HepG2 (cell line): Measurements from ENCODE around the gene KCTD19. TPM values are rescaled to one million over a fixed set of nuclear protein-coding genes. Genes with fewer than 3 reads are reported as not detected.
A peak's percentile ranks its signal among the peaks of the same experiment; 100 is the strongest.

ENCODE experiments used
- ATF7-NPFF ChIP-seq: sonication (generic); formaldehyde crosslinking; IDR thresholded peaks from 2 replicates; pipeline ENCODE4 v1.8.1; 2023; ENCODE audit warnings: mild to moderate bottlenecking, low read depth, missing genetic modification reagents, moderate library complexity
- DNMT1 ChIP-seq: sonication (generic); formaldehyde crosslinking; IDR thresholded peaks from 2 replicates; pipeline ENCODE4 v1.5.1; 2020; ENCODE audit warnings: mild to moderate bottlenecking, missing genetic modification reagents
- E2F5 ChIP-seq: sonication (generic); formaldehyde crosslinking; conservative IDR thresholded peaks from 2 replicates; pipeline ENCODE4 v1.4.0; 2020; ENCODE audit warnings: missing genetic modification reagents
- HINFP ChIP-seq: sonication (generic); formaldehyde crosslinking; IDR thresholded peaks from 2 replicates; pipeline ENCODE4 v1.4.0; 2020; ENCODE audit warnings: low read depth, mild to moderate bottlenecking, missing genetic modification reagents
- KDM2A ChIP-seq: sonication (generic); formaldehyde crosslinking; IDR thresholded peaks from 2 replicates; pipeline ENCODE4 v1.4.0; 2020; ENCODE audit warnings: low read depth, missing genetic modification reagents, borderline replicate concordance
- NR2F1 ChIP-seq, 2 experiments: fragments of 450-650 bp in 1 of 2; formaldehyde crosslinking in 1 of 2; IDR thresholded peaks; 2 replicates each; pipeline versions ENCODE4 v1.5.0 to v1.6.1; 2016 to 2020; ENCODE audit warnings: mild to moderate bottlenecking in 1 of 2, missing compliant biosample characterization in 1 of 2, missing genetic modification reagents in 1 of 2, moderate library complexity in 1 of 2
- PCBP1 ChIP-seq: fragments of 200-400 bp; formaldehyde crosslinking; IDR thresholded peaks from 2 replicates; pipeline ENCODE4 v1.6.1; 2017; ENCODE audit warnings: mild to moderate bottlenecking, low read depth, low read length, borderline replicate concordance
- POGZ ChIP-seq: sonication (generic); formaldehyde crosslinking; IDR thresholded peaks from 2 replicates; pipeline ENCODE4 v1.4.0; 2020; ENCODE audit warnings: mild to moderate bottlenecking, missing genetic modification reagents
- SIN3B ChIP-seq: fragments of 150-350 bp; IDR thresholded peaks from 2 replicates; pipeline ENCODE4 v1.6.1; 2014; ENCODE audit warnings: low read length
- SRSF1 ChIP-seq: fragments of 200-400 bp; formaldehyde crosslinking; optimal IDR thresholded peaks from 2 replicates; pipeline ENCODE3; 2017; ENCODE audit warnings: mild to moderate bottlenecking, low read depth, low read length, moderate library complexity
- ZEB1 ChIP-seq: IDR thresholded peaks from 2 replicates; pipeline ENCODE4 v1.6.1; 2012; ENCODE audit warnings: mild to moderate bottlenecking, low read depth, inconsistent platforms; ENCODE audit not compliant: insufficient replicate concordance
- ZNF207 ChIP-seq: fragments of 450-650 bp; IDR thresholded peaks from 2 replicates; pipeline ENCODE4 v1.6.1; 2016; ENCODE audit warnings: antibody characterized with exemption, borderline replicate concordance
- ZNF264 ChIP-seq: sonication (generic); formaldehyde crosslinking; IDR thresholded peaks from 2 replicates; pipeline ENCODE4 v1.4.0; 2020; ENCODE audit warnings: missing genetic modification reagents
- ZNF296 ChIP-seq: sonication (generic); formaldehyde crosslinking; conservative IDR thresholded peaks from 2 replicates; pipeline ENCODE4 v1.5.0; 2020; ENCODE audit warnings: mild to moderate bottlenecking, missing genetic modification reagents
- ZNF337 ChIP-seq: sonication (generic); formaldehyde crosslinking; IDR thresholded peaks from 2 replicates; pipeline ENCODE4 v1.5.1; 2020; ENCODE audit warnings: missing genetic modification reagents, low read depth, mild to moderate bottlenecking, borderline replicate concordance
- ZNF354B ChIP-seq: sonication (generic); formaldehyde crosslinking; IDR thresholded peaks from 2 replicates; pipeline ENCODE4 v1.8.0; 2022; ENCODE audit warnings: mild to moderate bottlenecking, missing genetic modification reagents
- ZNF557 ChIP-seq: sonication (generic); formaldehyde crosslinking; IDR thresholded peaks from 2 replicates; pipeline ENCODE4 v1.4.0; 2020; ENCODE audit warnings: missing genetic modification reagents
- ZNF562 ChIP-seq: sonication (generic); formaldehyde crosslinking; IDR thresholded peaks from 2 replicates; pipeline ENCODE4 v1.8.0; 2022; ENCODE audit warnings: missing genetic modification reagents, borderline replicate concordance
- ZNF75D ChIP-seq: sonication (generic); formaldehyde crosslinking; IDR thresholded peaks from 2 replicates; pipeline ENCODE4 v1.8.1; 2023; ENCODE audit warnings: missing genetic modification reagents, mild to moderate bottlenecking, borderline replicate concordance
- ZNF891 ChIP-seq: sonication (generic); formaldehyde crosslinking; IDR thresholded peaks from 2 replicates; pipeline ENCODE4 v1.5.0; 2020; ENCODE audit warnings: mild to moderate bottlenecking, missing genetic modification reagents
- polyA plus RNA-seq, 8 experiments: library from polyadenylated mRNA; depleted of rRNA in 3 of 8; stranded (reverse) in 7 of 8; unstranded in 1 of 8; fragments of >200 nt; fragmentation: Illumina TruSeq in 4 of 8; extraction: Trizol in 4 of 8; gene quantifications; 2 replicates each; pipeline versions ENCODE4 v1.2.1 to v1.2.3, GENCODE V29; 2011 to 2016; ENCODE audit warnings: low read depth in 4 of 8, missing spikeins in 1 of 8, mixed read lengths in 1 of 8; ENCODE audit not compliant: insufficient read depth in 1 of 8
- total RNA-seq, 5 experiments: library from RNA; depleted of rRNA; stranded (reverse); fragments of >200 nt; fragmentation: Illumina TruSeq; extraction: Trizol; gene quantifications; 2 replicates each; pipeline ENCODE4 v1.2.3, GENCODE V29; 2016; ENCODE audit warnings: low read depth in 1 of 5
- TF ChIP-seq, protein P1 (sequence below): sonication (generic); formaldehyde crosslinking; IDR thresholded peaks from 2 replicates; pipeline ENCODE4 v1.8.0; 2022; ENCODE audit warnings: mild to moderate bottlenecking, missing genetic modification reagents
- TF ChIP-seq, protein P2 (sequence below): sonication (generic); formaldehyde crosslinking; IDR thresholded peaks from 2 replicates; pipeline ENCODE4 v1.8.0; 2022; ENCODE audit warnings: missing genetic modification reagents, mild to moderate bottlenecking, inconsistent platforms, borderline replicate concordance
- TF ChIP-seq, protein P3 (sequence below): sonication (generic); formaldehyde crosslinking; IDR thresholded peaks from 2 replicates; pipeline ENCODE4 v1.4.0; 2020; ENCODE audit warnings: missing genetic modification reagents; ENCODE audit errors: not compliant biosample characterization

KCTD19 gene
- total and polyA plus RNA-seq, 2 of the 13 experiments (the other 11 are each of a cell fraction or from before 2014, with no cell fraction given) = not detected

- TF ChIP-seq ZNF264 (no peak), ZNF562 (CRISPR knock-in tag) (no peak), NR2F1 (CRISPR knock-in tag; IDR thresholded peaks at IDR 0.05) (no peak), ZNF354B (CRISPR knock-in tag) (0 out of 2 replicates have a peak, but pooled peaks have one; percentile 53), ZNF337 (CRISPR knock-in tag) (no peak; the same call in 1 of the 2 replicates), HINFP (no peak), SIN3B (no peak), ZNF296 (CRISPR knock-in tag) (no peak), KDM2A (CRISPR knock-in tag) (no peak; the same call in none of the 2 replicates), ZNF75D (CRISPR knock-in tag) (no peak), POGZ (CRISPR knock-in tag) (no peak), E2F5 (CRISPR knock-in tag) (no peak), ZNF207 (no peak), ZNF891 (CRISPR knock-in tag) (no peak), DNMT1 (CRISPR knock-in tag) (no peak), SRSF1 (no peak), PCBP1 (no peak), ZEB1 (no peak), ZNF557 (CRISPR knock-in tag) (no peak), ATF7-NPFF (CRISPR knock-in tag) (no peak)
- TF ChIP-seq, protein P1, sequence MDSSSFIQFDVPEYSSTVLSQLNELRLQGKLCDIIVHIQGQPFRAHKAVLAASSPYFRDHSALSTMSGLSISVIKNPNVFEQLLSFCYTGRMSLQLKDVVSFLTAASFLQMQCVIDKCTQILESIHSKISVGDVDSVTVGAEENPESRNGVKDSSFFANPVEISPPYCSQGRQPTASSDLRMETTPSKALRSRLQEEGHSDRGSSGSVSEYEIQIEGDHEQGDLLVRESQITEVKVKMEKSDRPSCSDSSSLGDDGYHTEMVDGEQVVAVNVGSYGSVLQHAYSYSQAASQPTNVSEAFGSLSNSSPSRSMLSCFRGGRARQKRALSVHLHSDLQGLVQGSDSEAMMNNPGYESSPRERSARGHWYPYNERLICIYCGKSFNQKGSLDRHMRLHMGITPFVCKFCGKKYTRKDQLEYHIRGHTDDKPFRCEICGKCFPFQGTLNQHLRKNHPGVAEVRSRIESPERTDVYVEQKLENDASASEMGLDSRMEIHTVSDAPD (CRISPR knock-in tag) = peak; percentile 57; the same call in 1 of the 2 replicates
- TF ChIP-seq, protein P2, sequence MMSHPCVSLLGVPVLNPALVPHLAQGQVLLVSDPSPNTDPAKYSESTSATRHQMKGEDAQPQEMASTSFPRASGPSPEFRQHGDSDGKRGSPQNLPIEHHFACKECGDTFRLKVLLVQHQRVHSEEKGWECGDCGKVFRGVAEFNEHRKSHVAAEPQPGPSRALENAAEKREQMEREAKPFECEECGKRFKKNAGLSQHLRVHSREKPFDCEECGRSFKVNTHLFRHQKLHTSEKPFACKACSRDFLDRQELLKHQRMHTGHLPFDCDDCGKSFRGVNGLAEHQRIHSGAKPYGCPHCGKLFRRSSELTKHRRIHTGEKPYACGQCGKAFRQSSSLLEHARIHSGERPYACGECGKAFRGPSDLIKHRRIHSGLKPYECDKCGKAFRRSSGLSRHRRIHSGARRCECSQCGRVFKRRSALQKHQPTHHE (CRISPR knock-in tag) = no peak
- TF ChIP-seq, protein P3, sequence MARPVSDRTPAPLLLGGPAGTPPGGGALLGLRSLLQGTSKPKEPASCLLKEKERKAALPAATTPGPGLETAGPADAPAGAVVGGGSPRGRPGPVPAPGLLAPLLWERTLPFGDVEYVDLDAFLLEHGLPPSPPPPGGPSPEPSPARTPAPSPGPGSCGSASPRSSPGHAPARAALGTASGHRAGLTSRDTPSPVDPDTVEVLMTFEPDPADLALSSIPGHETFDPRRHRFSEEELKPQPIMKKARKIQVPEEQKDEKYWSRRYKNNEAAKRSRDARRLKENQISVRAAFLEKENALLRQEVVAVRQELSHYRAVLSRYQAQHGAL = no peak
Observed at GRCh38 chr16:67248401-67249177, 78.0 kb downstream of the KCTD19 start, which contains the start of gene SLC9A5 (continued).
